NCI-H82 treated with DMSO at 0.1 percent for 48 hours (cell line): ENCODE measurements around the gene VPS54.
"Not testable (repeated sequence)": the region's sequence is repeated elsewhere in the genome, so short reads cannot be mapped to it uniquely, and the experiment has no call there.

Source experiments
- DNase-seq: peaks from one replicate; lab custom pipeline; 2025; ENCODE audit not compliant: unreplicated experiment; lab: John Stamatoyannopoulos, UW

The VPS54 gene

GRCh38 chr2:63874204-63875130 is 144.8 kb downstream of the VPS54 start:
- no peak for DNase-seq

DNA sequence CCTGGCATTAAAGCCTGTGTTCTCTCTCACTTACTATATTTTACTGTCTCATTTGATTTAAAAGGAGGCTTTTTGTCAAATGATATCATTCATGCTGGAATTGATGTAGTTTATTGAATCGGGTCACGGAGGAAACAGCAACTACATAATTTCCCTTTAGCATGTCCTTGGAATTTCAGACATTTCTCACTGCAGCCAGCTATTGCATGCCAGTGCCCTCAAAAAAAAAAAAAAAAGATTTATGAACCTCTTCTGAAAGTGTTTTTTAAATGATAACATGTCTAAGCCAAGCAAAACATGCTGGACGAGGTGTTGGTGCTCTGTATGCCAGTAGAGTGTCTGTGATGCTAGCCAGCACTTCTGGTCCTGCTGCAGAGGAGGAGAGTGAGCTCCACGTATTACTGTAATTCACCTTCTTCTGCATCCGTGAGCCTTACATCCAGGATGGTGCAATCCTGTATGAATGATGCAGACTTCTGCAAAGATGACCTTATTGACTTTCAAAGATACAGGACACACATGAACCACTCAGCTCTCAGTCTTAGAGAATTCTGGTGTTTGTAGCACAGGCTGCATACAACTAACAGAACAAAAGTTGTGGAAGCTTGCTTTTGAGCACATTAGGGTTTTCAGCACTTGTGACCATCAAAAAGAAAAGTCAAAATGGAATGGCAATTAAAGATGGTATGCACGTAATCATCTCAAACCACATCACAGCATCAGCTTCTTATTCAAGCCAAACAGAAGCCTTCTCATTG is 146.5 kb downstream of the VPS54 start:
- DNase-seq = no peak

- no peak for DNase-seq
Observed at GRCh38 chr2:63871864-63872263, 147.4 kb downstream of the VPS54 start.

GRCh38 chr2:63870679-63871078 is 148.5 kb downstream of the VPS54 start:
- no peak for DNase-seq

GRCh38 chr2:63866009-63866709 is 153.1 kb downstream of the VPS54 start:
- DNase-seq = no peak

- DNase-seq = no peak
Observed at GRCh38 chr2:63865159-63865799, 153.9 kb downstream of the VPS54 start.

- no peak for DNase-seq
Observed at GRCh38 chr2:63863707-63864106, 155.5 kb downstream of the VPS54 start.

DNA sequence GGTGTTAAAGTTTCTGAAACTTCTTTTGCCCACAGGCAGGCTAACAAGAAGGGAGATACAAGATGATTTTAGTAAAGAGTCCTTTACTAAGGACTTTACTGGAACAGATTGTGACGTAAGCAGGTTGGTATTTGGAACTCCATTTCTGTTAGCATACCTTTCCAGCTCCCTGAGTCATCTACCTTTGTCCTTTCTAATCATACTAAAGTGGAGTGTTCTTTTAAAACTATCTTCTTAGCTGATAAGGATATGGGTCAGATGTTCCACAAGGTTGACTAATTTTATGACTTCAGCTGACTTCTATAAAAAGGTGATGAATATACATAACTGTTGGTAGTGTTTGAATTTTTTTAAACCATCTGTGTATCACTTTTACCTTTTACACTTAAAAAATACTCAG is 156.4 kb downstream of the VPS54 start:
- DNase-seq = no peak

DNA sequence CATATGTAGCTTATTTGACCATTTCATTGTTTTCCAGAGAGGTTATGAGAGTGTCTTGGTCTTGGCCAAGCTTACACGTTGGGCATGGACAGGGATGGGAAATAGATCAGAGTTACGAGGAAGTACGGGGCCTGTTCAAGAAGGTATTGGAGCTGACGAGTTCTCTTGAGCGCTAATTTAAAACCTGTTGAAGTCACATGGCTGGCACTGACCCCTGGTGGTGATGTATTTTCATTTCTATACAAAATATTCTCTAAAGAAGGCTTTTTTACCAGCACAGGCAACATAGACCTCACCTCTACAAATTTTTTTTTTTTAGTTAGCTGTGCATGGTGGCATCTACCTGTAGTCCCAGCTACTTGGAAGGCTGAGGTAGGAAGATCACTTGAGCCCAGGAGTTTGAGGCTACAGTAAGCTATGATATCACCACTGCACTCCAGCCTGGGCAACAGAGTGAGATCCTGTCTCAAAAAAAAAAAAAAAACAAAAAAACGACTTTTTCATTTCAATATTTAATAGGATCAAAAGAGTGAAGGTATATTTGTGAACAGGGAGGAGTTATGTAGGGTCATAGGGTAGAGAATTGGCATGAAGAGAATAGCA is 157.9 kb downstream of the VPS54 start:
- DNase-seq = peak; percentile 33

GRCh38 chr2:63858291-63858690 is 160.9 kb downstream of the VPS54 start:
- no peak for DNase-seq

GRCh38 chr2:63856303-63856603 is 163.0 kb downstream of the VPS54 start:
- DNase-seq = no peak

- DNase-seq = no peak
Observed at GRCh38 chr2:63855418-63856302, 163.6 kb downstream of the VPS54 start.

GRCh38 chr2:63853527-63854310 is 165.5 kb downstream of the VPS54 start:
- no peak for DNase-seq

DNA sequence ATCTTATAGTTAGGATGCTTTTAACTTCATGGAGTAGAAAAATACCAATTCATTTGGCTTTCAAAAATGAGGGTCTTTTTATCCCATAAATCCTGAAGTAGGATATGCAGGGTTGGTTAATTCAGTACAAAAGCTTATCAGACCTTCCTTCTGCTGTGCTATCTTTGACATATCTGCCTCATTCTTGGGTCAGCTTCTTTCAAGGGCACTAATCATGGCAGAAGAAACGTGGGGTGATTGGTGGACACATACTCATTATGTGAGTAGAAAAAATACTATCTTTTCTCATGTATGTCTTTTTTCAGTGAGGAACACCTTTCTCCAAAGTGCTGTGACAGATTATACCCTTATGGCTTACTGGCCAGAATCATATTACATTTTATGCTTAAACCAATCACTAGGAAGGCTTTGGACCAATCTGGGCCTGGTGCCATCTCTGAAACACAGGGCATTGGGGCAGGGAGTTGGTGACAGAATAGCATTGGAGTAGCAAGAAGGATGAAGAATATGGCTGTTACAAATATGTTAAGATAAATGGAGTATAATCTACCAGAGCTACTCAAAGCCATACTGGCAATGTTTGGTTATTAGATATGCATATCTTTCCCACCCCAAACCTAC is 167.4 kb downstream of the VPS54 start:
- DNase-seq = no peak

DNA sequence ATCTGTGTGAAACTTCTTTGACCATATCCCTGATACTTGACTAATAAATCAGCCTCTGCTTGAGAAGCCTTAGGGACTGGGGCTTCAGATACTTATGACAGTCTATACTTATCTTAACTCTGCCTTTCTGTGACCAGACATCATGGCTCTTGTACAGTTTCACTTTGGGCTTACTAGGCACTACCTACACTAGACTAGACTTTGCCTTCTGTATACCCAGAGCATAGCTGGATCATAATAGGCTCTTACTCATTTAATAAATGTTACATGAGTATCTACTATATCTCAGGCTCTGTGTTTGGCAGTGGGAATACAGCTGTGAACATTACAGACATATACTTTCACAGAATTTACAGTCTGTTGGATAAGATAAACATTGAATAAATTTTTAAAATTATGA is 168.6 kb downstream of the VPS54 start:
- no peak for DNase-seq

DNA sequence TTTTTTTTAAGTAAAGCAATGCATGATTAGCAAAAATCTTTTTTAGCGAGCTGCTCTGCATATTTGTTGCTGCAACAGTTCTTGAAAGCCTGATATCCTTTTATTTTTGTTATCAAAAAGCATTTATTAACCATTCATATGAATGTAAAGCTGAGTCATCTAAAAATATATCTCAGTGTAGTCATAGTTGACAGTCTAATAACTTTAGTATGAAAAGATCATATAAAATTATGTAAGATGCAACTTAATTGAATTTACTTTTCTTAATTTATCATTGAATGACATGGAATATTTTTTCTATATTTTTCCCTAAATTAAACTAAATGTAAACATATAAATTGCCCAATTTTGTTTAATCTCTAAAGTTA is 169.0 kb downstream of the VPS54 start:
- DNase-seq = no peak

- DNase-seq = no peak
Observed at GRCh38 chr2:63849381-63850203, 169.6 kb downstream of the VPS54 start.

DNA sequence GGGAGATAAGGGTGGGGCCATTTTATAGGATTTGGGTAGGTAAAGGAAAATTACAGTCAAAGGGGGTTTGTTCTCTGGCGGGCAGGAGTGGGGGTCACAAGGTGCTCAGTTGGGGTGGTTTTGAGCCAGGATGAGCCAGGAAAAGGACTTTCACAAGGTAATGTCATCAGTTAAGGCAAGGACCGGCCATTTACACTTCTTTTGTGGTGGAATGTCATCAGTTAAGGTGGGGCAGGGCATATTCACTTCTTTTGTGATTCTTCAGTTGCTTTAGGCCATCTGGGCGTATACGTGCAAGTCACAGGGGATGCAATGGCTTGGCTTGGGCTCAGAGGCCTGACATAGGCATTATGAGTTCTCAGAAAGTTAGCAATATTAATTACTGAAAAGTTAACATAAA is 171.7 kb downstream of the VPS54 start:
- DNase-seq = not testable (repeated sequence)
